Ovary (tissue), 9 donors: ENCODE measurements around the gene TTC28. TPM values are rescaled to one million over a fixed set of nuclear protein-coding genes. Genes with fewer than 3 reads are reported as not detected.

ENCODE experiments used
- DNase-seq, 5 donors: peaks; one replicate each; pipeline ENCODE4 v3.0.0-alpha.2; 2019 to 2020
- H3K27ac ChIP-seq, 2 donors: fragments of 200-600 bp; one replicate each; pipeline versions ENCODE4 v1.5.1 to v1.8.0; 2019 to 2022
- H3K27me3 ChIP-seq: fragments of 200-600 bp; one replicate; pipeline ENCODE4 v1.8.0; 2022
- H3K36me3 ChIP-seq: fragments of 200-600 bp; sonication (generic); one replicate; pipeline ENCODE4 v1.5.1; 2019
- H3K4me1 ChIP-seq: one replicate; pipeline ENCODE4 v1.8.1; 2013; ENCODE audit warnings: mild to moderate bottlenecking, moderate library complexity; ENCODE audit not compliant: insufficient read depth
- H3K4me3 ChIP-seq: fragments of 200-600 bp; sonication (generic); one replicate; pipeline ENCODE4 v1.5.1; 2017
- H3K9me3 ChIP-seq, 2 donors: fragments of 200-600 bp in 1 of 2; sonication (generic) in 1 of 2; one replicate each; pipeline versions ENCODE4 v1.5.1 to v1.8.1; 2013 to 2019; ENCODE audit warnings: mild to moderate bottlenecking in 1 of 2, moderate library complexity in 1 of 2
- CTCF ChIP-seq, 3 donors: fragments of 450-650 bp in 2 of 3; fragments of 200-600 bp in 1 of 3; IDR thresholded peaks; one replicate each; pipeline versions ENCODE4 v1.5.1 to v1.8.0; 2016 to 2022; ENCODE audit warnings: antibody characterized with exemption in 3 of 3, mild to moderate bottlenecking in 1 of 3
- EP300 ChIP-seq: sonication (generic); formaldehyde crosslinking; IDR thresholded peaks from one replicate; pipeline ENCODE4 v1.6.1; 2017; ENCODE audit warnings: antibody characterized with exemption
- POLR2A ChIP-seq: fragments of 450-650 bp; IDR thresholded peaks from one replicate; pipeline ENCODE4 v1.6.1; 2017; ENCODE audit warnings: antibody characterized with exemption, mild to moderate bottlenecking, moderate library complexity
- WGBS, 3 donors: extraction: QIAGEN DNeasy Blood & Tissue Kit in 1 of 3; methylation state at CpG; one replicate each; pipeline versions ENCODE4 v1.1.5 to v1.1.7; 2013 to 2017; 5-methylcytosine and 5-hydroxymethylcytosine counted together
- intact Hi-C, 4 donors: fragments of 100-400 bp; cut with DNase I; formaldehyde crosslinking; loops; one replicate each; pipeline versions ENCODE4 v1.11.0 to v1.15.1; 2022 to 2023
- polyA plus RNA-seq, 2 donors: library from polyadenylated mRNA; stranded (reverse); fragments of 200-250 nt in 1 of 2; fragments of 350-450 nt in 1 of 2; fragmentation: Illumina TruSeq in 1 of 2; extraction: RNeasy Lipid Tissue Mini Kit (QIAGEN cat#74804) in 1 of 2; gene quantifications; one replicate each; pipeline ENCODE4 v1.2.3, GENCODE V29; 2013 to 2014
- total RNA-seq, 7 donors: library from RNA; depleted of rRNA in 2 of 7; stranded (reverse); fragments of >200 nt in 2 of 7; fragmentation: NEBNext Ultra II Directional in 3 of 7; extraction: Animal tissue kit (Norgen Biotek cat#: 25700) in 3 of 7; gene quantifications; one replicate each; pipeline versions ENCODE4 v1.1.0 to v1.2.4, GENCODE V29; 2016 to 2023
- donor health status: DM: no; HTN: no; CAD: no; lungs with moderate emphysema.
- donor health status: DM: no; HTN: no; CAD: no.
- donor health status: Bipolar disorder and iron deficiency.
- donor health status: DM: yes; HTN: yes; CAD: no.
- donor health status: DM: no; HTN: no; CAD: no.
- donor health status: DM: yes; HTN: yes; CAD: no.

The TTC28 gene
- total and polyA plus RNA-seq, 9 donors, result 16.7 to 127 (median 72.9) TPM

DNA sequence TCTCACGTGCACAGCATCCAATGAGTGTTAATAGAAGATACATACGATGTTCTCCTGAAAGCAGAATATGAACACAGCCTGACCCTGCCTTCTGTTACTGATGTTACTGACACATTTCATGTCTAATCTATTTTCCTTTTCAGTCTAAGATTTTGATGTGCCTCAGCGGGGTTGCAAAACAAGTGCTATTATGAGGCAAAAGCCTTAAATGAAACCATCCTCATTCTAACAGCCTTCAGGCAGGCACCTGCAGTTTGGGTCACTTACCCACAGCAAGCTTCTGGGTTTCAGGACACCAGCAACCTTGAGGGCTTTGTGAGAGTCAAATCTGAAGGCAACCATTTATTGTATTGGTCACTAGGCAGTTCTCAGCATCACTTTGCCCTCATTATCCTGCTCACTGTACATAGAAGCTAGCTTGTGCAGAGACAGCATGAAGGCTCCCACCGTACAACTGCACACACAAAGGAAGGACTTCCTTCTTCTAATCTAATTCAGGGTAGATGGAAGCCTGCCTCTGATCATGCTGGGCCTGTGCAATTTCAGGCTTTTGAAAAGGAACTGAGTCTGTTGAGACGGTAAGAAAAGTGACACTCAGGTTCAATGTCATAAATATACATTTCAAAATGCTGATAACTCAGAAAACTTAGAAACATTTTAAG lies 577.4 kb downstream of the TTC28 start:
- Histone ChIP-seq H3K27ac (no peak overlapping the region), H3K27me3 (no peaks in the 10 kb centered on the region), H3K4me3 (no peak overlapping the region), H3K36me3 (no peaks in the 10 kb centered on the region), H3K4me1 (no peaks in the 10 kb centered on the region), H3K9me3 (no peaks in the 10 kb centered on the region)
- DNase-seq, result no peak
- TF ChIP-seq POLR2A (no peak), EP300 (no peak), CTCF (IDR thresholded peaks at IDR 0.05) (no peak)
- 69 to 79% (median 75%) methylated on average over 5 of the region's 5 CpGs for WGBS, 3 donors
- intact Hi-C loops, result no loop called here

DNA sequence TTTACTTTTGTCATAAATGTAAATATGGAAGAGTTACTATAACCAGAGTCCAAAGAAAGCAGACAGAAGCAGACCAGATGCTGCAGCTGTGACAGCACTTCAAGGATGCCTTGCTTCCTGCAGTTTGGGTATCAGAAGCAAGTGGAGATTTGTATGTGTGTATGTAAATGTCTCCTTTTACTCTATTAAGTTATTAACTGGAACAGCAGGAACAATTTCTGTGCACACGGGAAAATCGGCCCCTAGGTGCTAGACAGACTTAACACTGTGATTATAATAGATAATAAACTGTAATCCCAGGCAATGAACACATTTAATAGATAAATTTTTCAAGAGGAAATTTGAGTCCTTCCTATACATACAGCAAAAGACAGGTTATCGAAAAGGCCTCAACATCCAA lies 582.0 kb downstream of the TTC28 start:
- no peak for TF ChIP-seq EP300
- no peak for TF ChIP-seq POLR2A
- TF ChIP-seq CTCF (IDR thresholded peaks at IDR 0.05), result no peak
- WGBS, 3 donors, result 90 to 93% (median 93%) methylated on average over 3 of the region's 3 CpGs
- Histone ChIP-seq H3K27me3 (no peaks in the 10 kb centered on the region), H3K9me3 (no peaks in the 10 kb centered on the region), H3K4me3 (no peak overlapping the region), H3K27ac (no peak overlapping the region), H3K4me1 (no peaks in the 10 kb centered on the region), H3K36me3 (no peaks in the 10 kb centered on the region)
- intact Hi-C loops, result no loop called here
- DNase-seq, result no peak

- no peak for DNase-seq
- Histone ChIP-seq H3K27ac (no peak overlapping the region), H3K4me1 (no peaks in the 10 kb centered on the region), H3K9me3 (no peaks in the 10 kb centered on the region), H3K27me3 (no peaks in the 10 kb centered on the region), H3K36me3 (no peaks in the 10 kb centered on the region), H3K4me3 (no peak overlapping the region)
- no peak for TF ChIP-seq CTCF (IDR thresholded peaks at IDR 0.05)
- TF ChIP-seq EP300, result no peak
- TF ChIP-seq POLR2A, result no peak
- intact Hi-C loops, result no loop called here
- 93 to 95% (median 94%) methylated on average over 5 of the region's 5 CpGs for WGBS, 3 donors
Observed at GRCh38 chr22:28096161-28096560, 583.5 kb downstream of the TTC28 start.

DNA sequence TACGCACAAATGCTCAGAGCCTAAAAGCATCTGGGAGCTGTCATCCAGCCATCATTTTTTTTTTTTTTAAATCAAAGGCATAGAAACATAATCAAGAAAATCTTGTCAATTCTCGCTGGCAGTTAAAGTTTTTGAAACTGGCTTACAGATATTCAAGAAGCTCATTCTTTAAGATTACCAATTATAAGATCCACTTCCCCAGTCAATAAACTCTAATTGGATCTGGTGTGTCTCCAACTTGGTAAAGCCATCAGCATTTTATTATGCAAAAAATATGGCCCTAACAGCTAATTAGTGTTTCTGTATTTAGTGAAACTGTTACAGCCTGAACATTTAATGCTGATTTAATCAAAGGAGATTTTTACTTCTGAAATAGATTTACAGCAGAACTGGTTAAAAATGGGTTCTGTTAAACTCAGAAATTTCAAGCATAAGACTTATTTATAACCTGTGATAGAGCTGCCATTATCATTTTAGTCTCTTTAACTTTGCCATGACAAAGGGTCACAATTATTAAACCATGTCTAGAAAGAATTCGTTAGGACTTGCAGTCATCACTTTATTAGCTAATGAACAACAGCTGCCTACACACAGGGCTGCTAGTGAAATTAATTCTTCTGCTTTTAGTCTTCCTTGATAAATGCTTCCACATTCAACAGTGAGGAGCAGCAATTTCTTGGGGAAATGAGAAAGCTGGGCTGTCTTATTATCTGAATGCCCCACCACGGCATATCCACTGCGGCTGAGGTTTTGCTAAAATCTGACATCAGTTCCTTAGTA lies 584.1 kb downstream of the TTC28 start:
- no peak for DNase-seq
- no peak overlapping the region for H3K4me3 ChIP-seq
- no peak overlapping the region for H3K27ac ChIP-seq
- 86 to 89% (median 86%) methylated on average over 5 of the region's 5 CpGs for WGBS, 3 donors
- H3K36me3 ChIP-seq, result no peaks in the 10 kb centered on the region
- intact Hi-C loops, result no loop called here
- H3K9me3 ChIP-seq, result no peaks in the 10 kb centered on the region
- TF ChIP-seq POLR2A (no peak), EP300 (no peak), CTCF (IDR thresholded peaks at IDR 0.05) (no peak)
- no peaks in the 10 kb centered on the region for H3K27me3 ChIP-seq
- no peaks in the 10 kb centered on the region for H3K4me1 ChIP-seq
